ENCODE results near the gene BTRC. TPM values are rescaled to one million over a fixed set of nuclear protein-coding genes. Genes with fewer than 3 reads are reported as not detected.

Gene BTRC
- total RNA-seq, 3 donors from 2014 or later, result 12.4 to 19.5 (median 16.0) TPM

DNA sequence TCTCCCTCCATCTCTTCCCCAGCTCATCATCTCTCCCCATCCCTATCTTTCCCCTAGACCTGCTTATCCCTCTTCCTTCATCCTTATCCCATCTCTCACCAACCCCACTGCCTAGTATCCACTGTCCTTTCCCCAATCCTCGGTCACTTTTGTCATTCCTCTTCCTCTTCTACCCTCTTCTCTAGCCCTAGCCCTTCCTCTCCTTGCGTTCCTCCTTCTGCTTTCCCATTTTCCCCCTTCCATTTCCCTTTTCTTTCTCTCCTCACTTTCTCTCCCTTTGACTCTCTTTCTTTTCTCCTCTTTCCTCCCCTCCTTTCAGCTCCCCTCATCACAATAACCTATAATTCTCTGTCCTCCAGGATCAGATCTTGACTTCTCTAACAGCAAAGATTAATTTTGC is 150.5 kb downstream of the BTRC start:
- TF ChIP-seq, protein P1, sequence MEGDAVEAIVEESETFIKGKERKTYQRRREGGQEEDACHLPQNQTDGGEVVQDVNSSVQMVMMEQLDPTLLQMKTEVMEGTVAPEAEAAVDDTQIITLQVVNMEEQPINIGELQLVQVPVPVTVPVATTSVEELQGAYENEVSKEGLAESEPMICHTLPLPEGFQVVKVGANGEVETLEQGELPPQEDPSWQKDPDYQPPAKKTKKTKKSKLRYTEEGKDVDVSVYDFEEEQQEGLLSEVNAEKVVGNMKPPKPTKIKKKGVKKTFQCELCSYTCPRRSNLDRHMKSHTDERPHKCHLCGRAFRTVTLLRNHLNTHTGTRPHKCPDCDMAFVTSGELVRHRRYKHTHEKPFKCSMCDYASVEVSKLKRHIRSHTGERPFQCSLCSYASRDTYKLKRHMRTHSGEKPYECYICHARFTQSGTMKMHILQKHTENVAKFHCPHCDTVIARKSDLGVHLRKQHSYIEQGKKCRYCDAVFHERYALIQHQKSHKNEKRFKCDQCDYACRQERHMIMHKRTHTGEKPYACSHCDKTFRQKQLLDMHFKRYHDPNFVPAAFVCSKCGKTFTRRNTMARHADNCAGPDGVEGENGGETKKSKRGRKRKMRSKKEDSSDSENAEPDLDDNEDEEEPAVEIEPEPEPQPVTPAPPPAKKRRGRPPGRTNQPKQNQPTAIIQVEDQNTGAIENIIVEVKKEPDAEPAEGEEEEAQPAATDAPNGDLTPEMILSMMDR (IDR thresholded peaks at IDR 0.05), result no peak
- Histone ChIP-seq H3K4me3 (no peak overlapping the region), H3K9me3 (no peaks in the 10 kb centered on the region), H3K4me1 (ENCODE audit: low read depth) (no peaks in the 10 kb centered on the region), H3K36me3 (ENCODE audit: low read depth) (no peaks in the 10 kb centered on the region)
- intact Hi-C loops (cut with DNase I, micrococcal nuclease), result no loop called here
- DNase-seq (no peak), ATAC-seq (no peak)

DNA sequence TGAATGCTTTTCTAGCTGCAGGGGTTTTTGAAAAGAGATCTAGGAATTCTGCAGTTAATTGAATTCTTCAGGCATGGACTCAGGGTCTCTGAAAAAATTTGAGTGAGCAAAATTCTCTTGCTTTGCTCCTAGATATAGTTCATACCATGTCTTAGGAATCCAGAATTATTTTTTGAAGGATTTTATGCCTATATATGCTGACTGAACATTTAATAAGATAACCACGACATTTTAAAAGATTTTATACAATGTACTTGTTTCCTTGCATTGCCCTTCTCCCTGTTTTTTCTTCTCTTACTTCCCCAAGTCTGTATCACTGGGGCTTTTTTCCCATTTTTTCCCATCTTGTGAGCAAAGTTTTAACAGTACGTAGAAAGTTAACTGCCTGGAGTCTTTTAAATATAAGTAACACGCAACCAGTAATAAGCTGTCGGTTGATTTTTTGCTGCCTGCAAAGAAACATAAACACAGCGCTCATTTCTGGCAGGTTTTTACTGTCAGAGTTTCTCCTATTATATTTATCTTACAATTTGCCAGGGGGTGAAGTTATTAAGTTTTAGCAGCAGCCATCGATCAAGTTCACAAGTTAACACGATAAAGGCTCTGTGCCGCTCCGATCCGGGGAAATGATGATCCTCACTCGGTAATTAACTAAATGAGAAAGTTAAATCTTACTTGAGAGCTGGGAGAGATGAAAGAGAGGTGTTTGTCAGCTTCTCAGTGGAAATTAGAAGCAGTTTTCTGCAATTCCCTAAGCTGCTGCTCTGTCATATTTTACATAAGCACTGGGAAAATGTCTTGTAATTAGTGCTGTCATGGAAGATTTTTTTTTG is 153.1 kb downstream of the BTRC start:
- Histone ChIP-seq H3K4me1 (ENCODE audit: low read depth) (no peaks in the 10 kb centered on the region), H3K36me3 (ENCODE audit: low read depth) (no peaks in the 10 kb centered on the region), H3K9me3 (no peaks in the 10 kb centered on the region), H3K4me3 (no peak overlapping the region)
- ATAC-seq (no peak), DNase-seq (no peak)
- intact Hi-C loops (cut with DNase I, micrococcal nuclease), result no loop called here
- TF ChIP-seq, protein P1 (IDR thresholded peaks at IDR 0.05), result no peak

DNA sequence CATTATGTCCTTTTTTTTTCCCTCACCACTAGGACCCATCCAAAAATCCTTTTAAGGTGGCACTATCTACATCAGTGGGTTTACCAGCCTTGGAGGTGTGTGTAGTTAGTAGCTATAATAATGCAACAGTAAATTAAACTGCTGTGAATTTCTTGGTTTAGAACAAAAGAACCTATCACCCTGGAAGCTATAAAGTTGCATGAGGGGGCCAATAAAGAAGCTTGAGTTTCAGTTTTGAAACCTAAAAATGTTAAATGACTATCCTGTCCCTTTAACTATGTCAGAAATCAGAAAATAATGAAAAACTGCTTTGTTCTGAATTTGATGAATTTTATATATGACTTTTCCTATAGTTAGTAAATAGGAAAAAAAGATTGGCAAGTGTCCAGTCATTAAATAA is 153.9 kb downstream of the BTRC start:
- Histone ChIP-seq H3K4me1 (ENCODE audit: low read depth) (no peaks in the 10 kb centered on the region), H3K36me3 (ENCODE audit: low read depth) (no peaks in the 10 kb centered on the region), H3K4me3 (no peak overlapping the region), H3K9me3 (no peaks in the 10 kb centered on the region)
- intact Hi-C loops (cut with DNase I, micrococcal nuclease), result no loop called here
- DNase-seq (no peak), ATAC-seq (no peak)
- TF ChIP-seq, protein P1 (IDR thresholded peaks at IDR 0.05), result no peak

DNA sequence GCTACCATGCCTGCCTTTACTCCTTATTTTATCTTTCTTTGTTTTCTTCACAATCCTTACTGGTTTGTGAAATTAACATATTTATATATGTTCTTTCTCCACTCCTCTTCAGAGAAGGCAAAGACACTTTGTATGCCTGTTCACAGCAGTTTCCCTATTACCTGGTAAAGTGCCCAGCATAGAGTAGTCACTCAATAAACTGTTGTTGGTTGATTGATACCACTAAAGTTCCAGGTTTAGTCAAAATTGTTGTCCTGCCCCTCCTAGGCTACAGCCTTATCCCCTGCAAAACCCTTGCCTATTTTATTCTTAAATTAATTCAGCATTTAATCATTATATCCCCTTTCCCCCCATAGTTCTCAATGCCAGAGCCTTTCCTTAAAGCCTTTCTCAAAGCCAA is 158.0 kb downstream of the BTRC start:
- Histone ChIP-seq H3K9me3 (no peaks in the 10 kb centered on the region), H3K4me1 (ENCODE audit: low read depth) (no peaks in the 10 kb centered on the region), H3K4me3 (no peak overlapping the region), H3K36me3 (ENCODE audit: low read depth) (no peaks in the 10 kb centered on the region)
- intact Hi-C loops (cut with DNase I, micrococcal nuclease), result no loop called here
- TF ChIP-seq, protein P1 (IDR thresholded peaks at IDR 0.05), result no peak
- DNase-seq, result no peak
- ATAC-seq, result no peak

DNA sequence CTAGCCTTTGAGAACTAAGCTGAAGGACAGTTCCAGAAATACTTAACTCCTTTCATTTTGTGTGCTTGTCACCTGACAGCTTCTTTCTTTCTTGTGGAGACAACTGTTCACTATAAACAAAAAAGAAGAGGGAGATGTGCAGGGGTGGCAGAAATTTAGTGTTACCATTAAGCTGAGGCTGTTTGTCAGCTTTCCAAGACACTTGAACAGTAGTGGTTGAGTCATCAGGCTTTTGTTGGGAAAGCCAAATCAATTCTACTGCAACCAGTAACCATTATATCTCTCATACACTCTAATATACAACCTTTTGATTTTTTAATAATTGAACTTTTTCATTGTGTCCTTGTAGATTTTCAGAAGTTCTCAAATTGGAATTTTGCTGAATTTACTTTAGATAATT is 158.8 kb downstream of the BTRC start:
- no peak for DNase-seq
- Histone ChIP-seq H3K9me3 (no peaks in the 10 kb centered on the region), H3K36me3 (ENCODE audit: low read depth) (no peaks in the 10 kb centered on the region), H3K4me1 (ENCODE audit: low read depth) (no peaks in the 10 kb centered on the region), H3K4me3 (no peak overlapping the region)
- intact Hi-C loops (cut with DNase I, micrococcal nuclease), result no loop called here
- no peak for ATAC-seq
- TF ChIP-seq, protein P1 (IDR thresholded peaks at IDR 0.05), result no peak
